Heart right ventricle (tissue), 16 donors: ENCODE data around the gene GEN1. TPM values are rescaled to one million over a fixed set of nuclear protein-coding genes. Genes with fewer than 3 reads are reported as not detected.

Experiments
- ATAC-seq, 8 donors: fragments of 200-7000 bp; cut with Tn5 transposase; one replicate each; pipeline ENCODE4 v1.9.1; 2020; ENCODE audit warnings: mild to moderate bottlenecking in 8 of 8, moderate library complexity in 8 of 8, moderate number of reproducible peaks in 1 of 8
- DNase-seq, 2 donors: peaks; one replicate each; pipeline ENCODE4 v3.0.0-alpha.2; 2020
- H3K27ac ChIP-seq, 10 donors: fragments of 200-600 bp; sonication (generic) in 2 of 10; one replicate each; pipeline versions ENCODE4 v1.5.0 to v1.8.0; 2020 to 2022; ENCODE audit warnings: mild to moderate bottlenecking in 3 of 10
- H3K27me3 ChIP-seq, 7 donors: fragments of 200-600 bp; one replicate each; pipeline ENCODE4 v1.8.0; 2021 to 2022; ENCODE audit warnings: mild to moderate bottlenecking in 2 of 7
- H3K36me3 ChIP-seq, 9 donors: fragments of 200-600 bp; sonication (generic) in 1 of 9; one replicate each; pipeline versions ENCODE4 v1.5.0 to v1.8.0; 2020 to 2022; ENCODE audit warnings: mild to moderate bottlenecking in 2 of 9
- H3K4me1 ChIP-seq, 9 donors: fragments of 200-600 bp; sonication (generic) in 1 of 9; one replicate each; pipeline versions ENCODE4 v1.5.0 to v1.8.0; 2020 to 2022; ENCODE audit warnings: mild to moderate bottlenecking in 4 of 9
- H3K4me3 ChIP-seq, 10 donors: fragments of 200-600 bp; sonication (generic) in 2 of 10; one replicate each; pipeline versions ENCODE4 v1.5.0 to v1.8.0; 2020 to 2022; ENCODE audit warnings: mild to moderate bottlenecking in 7 of 10, moderate library complexity in 2 of 10
- H3K9me3 ChIP-seq, 11 donors: fragments of 200-600 bp in 10 of 11; sonication (generic) in 2 of 11; one replicate each; pipeline versions ENCODE4 v1.5.0 to v1.8.0; 2013 to 2022; ENCODE audit warnings: mild to moderate bottlenecking in 2 of 11, control low read depth in 1 of 11, moderate library complexity in 1 of 11
- WGBS, 2 donors: extraction: QIAGEN DNeasy Blood & Tissue Kit; methylation state at CpG; one replicate each; pipeline ENCODE4 v1.1.7; 2013; ENCODE audit warnings: inconsistent platforms in 1 of 2; 5-methylcytosine and 5-hydroxymethylcytosine counted together
- intact Hi-C, 10 donors: fragments of 100-400 bp; cut with DNase I; formaldehyde crosslinking; loops; one replicate each; pipeline versions ENCODE4 v1.11.1 to v1.14.2; 2022
- polyA plus RNA-seq, 2 donors: library from polyadenylated mRNA; stranded (reverse); fragments of 200-250 nt; gene quantifications; one replicate each; pipeline ENCODE4 v1.2.3, GENCODE V29; 2013
- total RNA-seq, 10 donors: library from RNA; stranded (reverse); fragmentation: NEBNext Ultra II Directional in 3 of 10; extraction: Animal tissue kit (Norgen Biotek cat#: 25700) in 3 of 10; gene quantifications; one replicate each; pipeline versions ENCODE4 v1.2.1 to v1.2.4, GENCODE V29; 2021 to 2023
- TF ChIP-seq, protein P1 (sequence below), 9 donors: fragments of 200-600 bp; sonication (generic) in 2 of 9; IDR thresholded peaks; one replicate each; pipeline versions ENCODE4 v1.5.0 to v1.8.0; 2021 to 2022; ENCODE audit warnings: antibody characterized with exemption in 9 of 9, mild to moderate bottlenecking in 5 of 9, moderate library complexity in 1 of 9
- donor health status: Arrhythmogenic right ventricular cardiomyopathy.
- donor health status: ischemic (EF 13 %, LVEDD 7.1; RV severe dilation, severe dysfunction).
- donor health status: healthy with polysubstance abuse.
- donor health status: DM: no; HTN: yes; CAD: no.
- donor health status: DM: no; HTN: no; CAD: no.
- donor health status: ischemic (EF 25% LVEDD 6.9; RV normal size, moderate dysfunction).
- donor health status: ischemic (EF 25% LVEDD 5.7; RV mildly dilated, moderate dysfunction).
- donor health status: healthy.
- donor health status: DM: yes; HTN: yes; CAD: no.
- donor health status: Ischemic cardiomyopathy.
- donor health status: ischemic (EF 35%, LVEDD 5.7; RV mildly dilated, moderate dysfunction).
- donor health status: nonischemic (EF 11% LVEDD 7.7; RV severe dilation, severe dysfunction).
- donor health status: DM: yes; HTN: yes; CAD: no.
- donor health status: PGD.
- donor health status: ischemic (EF 29% LVEDD 5.4; RV normal size, mild dysfunction).
- donor health status: nonischemic (EF 23%, LVEDD 6.1; RV moderate dilation, normal function).

Gene GEN1
- total and polyA plus RNA-seq, 12 donors = 0.71 to 5.4 (median 3.8) TPM

DNA sequence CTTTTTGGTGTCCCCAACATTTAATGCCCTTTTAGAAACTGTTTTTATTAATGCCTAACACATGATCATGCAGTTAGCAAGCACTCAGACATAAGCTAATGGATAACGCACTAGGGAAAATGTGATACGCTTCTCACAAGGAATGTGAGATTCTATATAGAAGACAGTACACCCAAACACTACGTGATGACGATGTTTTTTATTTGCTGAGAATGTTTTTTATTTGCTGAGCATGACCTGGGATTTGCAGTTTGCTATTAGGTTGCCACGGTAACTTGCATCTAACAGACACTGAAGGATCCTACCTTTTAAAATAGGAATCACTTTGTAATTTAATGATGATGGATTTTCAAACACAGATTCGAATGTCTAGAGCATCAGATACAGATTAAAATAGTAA lies 5.2 kb upstream of the GEN1 start:
- Histone ChIP-seq H3K36me3 (peaks cover 0 to 18% (median 6%) of the 10 kb centered on the region in 9 donors), H3K4me3 (no peak overlapping the region), H3K27ac (no peak overlapping the region), H3K4me1 (peaks cover 0 to 26% (median 14%) of the 10 kb centered on the region in 9 donors), H3K9me3 (no peaks in the 10 kb centered on the region), H3K27me3 (no peaks in the 10 kb centered on the region)
- TF ChIP-seq, protein P1, sequence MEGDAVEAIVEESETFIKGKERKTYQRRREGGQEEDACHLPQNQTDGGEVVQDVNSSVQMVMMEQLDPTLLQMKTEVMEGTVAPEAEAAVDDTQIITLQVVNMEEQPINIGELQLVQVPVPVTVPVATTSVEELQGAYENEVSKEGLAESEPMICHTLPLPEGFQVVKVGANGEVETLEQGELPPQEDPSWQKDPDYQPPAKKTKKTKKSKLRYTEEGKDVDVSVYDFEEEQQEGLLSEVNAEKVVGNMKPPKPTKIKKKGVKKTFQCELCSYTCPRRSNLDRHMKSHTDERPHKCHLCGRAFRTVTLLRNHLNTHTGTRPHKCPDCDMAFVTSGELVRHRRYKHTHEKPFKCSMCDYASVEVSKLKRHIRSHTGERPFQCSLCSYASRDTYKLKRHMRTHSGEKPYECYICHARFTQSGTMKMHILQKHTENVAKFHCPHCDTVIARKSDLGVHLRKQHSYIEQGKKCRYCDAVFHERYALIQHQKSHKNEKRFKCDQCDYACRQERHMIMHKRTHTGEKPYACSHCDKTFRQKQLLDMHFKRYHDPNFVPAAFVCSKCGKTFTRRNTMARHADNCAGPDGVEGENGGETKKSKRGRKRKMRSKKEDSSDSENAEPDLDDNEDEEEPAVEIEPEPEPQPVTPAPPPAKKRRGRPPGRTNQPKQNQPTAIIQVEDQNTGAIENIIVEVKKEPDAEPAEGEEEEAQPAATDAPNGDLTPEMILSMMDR (IDR thresholded peaks at IDR 0.05) = no peak
- ATAC-seq = no peak
- DNase-seq = no peak
- 89 to 94% methylated on average over 6 of the region's 6 CpGs for WGBS, 2 donors
- intact Hi-C loops = no loop called here

DNA sequence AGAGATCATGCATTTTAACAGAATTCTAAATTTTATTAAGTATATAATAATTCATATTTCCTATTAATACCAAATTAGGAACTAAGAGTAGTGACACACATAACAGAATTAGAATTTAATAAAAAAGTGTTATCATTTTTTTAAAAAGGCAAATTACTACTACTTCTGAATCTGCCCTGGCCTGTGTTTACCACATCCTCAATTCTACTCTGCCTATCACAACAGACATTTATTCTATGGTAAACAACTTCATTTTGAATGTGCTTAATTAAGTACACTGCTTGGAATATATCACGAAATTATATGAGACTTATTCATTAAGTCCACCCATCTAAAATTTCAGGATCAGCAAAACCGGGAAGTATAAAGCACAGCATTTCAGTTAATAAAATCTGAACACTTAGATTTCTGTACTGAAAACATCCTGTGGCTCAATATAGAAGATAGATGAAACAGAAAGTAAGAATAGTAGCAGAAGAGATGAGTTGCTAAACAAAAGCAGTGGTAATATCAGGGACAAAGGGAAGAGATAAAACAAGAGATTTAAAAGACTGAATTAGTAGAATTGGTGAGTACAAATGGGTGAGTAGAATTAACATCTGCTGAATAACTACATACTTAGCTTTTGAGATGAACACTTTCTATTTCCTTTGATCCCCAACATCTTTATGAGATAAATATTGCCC lies 4.0 kb upstream of the GEN1 start:
- H3K9me3 ChIP-seq = no peaks in the 10 kb centered on the region
- no peaks in the 10 kb centered on the region for H3K27me3 ChIP-seq
- intact Hi-C loops = loop anchor here in 5 of 10 donors (5.0 to 10.0 kb wide), 3 partner anchors 72 to 82 kb away; no protein-coding TSS in a partner anchor
- H3K4me1 ChIP-seq = peaks cover 0 to 33% (median 22%) of the 10 kb centered on the region in 9 donors
- H3K4me3 ChIP-seq = no peak overlapping the region
- WGBS, 2 donors = 87% methylated on average over 2 of the region's 2 CpGs
- ATAC-seq (no peak), DNase-seq (no peak)
- H3K27ac ChIP-seq = no peak overlapping the region
- TF ChIP-seq, protein P1 (IDR thresholded peaks at IDR 0.05) = no peak
- peaks cover 0 to 6% (median 0%) of the 10 kb centered on the region in 9 donors for H3K36me3 ChIP-seq

DNA sequence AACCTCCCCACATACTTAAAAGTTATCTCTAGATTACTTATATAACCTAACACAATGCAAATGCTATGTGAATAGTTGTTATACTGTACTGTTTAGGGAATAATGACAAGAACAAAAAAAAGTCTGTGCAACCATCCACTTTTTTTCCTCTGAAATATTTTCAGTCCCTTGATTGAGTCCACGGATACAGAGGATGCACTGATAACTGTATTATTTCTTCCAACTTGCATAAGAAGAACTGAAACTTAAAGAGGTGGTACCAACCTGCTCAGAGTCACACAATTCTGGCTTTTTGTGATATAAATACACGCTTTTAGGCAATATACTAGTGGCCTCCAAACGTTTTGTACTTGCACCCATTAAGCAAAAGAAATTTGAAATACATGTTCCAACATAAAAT lies 1.7 kb upstream of the GEN1 start:
- no peak for DNase-seq
- Histone ChIP-seq H3K4me1 (peaks cover 0 to 44% (median 28%) of the 10 kb centered on the region in 9 donors), H3K9me3 (no peaks in the 10 kb centered on the region), H3K36me3 (no peaks in the 10 kb centered on the region), H3K4me3 (peak overlapping the region in 7 of 10 donors; percentile 81 to 96 (median 90)), H3K27me3 (no peaks in the 10 kb centered on the region), H3K27ac (no peak overlapping the region)
- intact Hi-C loops = loop anchor here in 5 of 10 donors (5.0 to 10.0 kb wide), 3 partner anchors 70 to 80 kb away; no protein-coding TSS in a partner anchor
- ATAC-seq = no peak
- TF ChIP-seq, protein P1 (IDR thresholded peaks at IDR 0.05) = no peak
- WGBS, 2 donors = 44% methylated on average over 3 of the region's 3 CpGs

DNA sequence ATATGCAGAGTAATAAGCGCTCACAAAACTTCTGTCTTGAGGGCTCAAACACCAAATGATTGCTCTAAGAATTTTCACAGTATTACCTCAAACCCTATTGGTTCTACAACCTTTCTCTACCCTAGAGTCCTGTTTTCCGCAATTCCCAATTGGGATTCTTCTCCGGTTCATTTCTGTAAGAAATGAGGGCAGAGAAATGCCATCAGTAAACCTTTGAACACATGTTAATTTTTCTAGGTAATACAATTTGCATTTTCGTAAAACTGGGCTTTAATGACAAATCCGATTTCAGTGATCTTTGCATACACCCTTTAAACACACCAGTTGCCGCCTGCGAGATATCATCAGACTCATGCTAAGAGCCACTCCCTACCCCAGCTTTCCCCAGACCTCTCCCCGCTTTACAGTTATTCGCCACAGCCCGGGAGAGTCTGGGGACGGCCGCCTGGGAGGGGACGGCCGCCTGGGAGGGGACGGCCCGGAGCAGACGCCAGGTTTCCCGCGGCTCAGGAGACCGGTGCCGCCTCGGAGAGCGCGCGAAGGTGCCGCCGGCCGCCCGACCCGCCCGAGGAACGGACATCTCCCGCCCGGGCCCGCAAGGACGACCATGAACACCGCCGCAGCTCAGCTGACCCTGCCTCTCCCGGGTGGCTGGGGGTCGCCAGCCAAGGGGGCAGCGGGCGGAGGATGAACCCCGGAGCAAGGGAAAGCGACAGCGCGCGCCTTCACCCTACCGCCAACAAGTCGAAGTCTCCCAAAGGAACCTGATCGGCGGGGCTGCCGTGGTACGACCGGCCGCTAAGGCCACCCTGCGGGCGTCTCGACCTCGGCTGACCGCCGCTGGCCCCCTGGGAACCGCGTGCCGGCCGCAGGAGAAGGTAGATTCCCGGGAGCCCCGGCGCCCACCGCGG lies 791 bp upstream of the GEN1 start:
- ATAC-seq = peak; percentile 53 to 89 (median 74)
- peaks cover 0 to 48% (median 33%) of the 10 kb centered on the region in 9 donors for H3K4me1 ChIP-seq
- 1% methylated on average over 62 to 70 of the region's 70 CpGs for WGBS, 2 donors

More for the DNA sequence above, 791 bp upstream of the GEN1 start:
- Histone ChIP-seq H3K27me3 (no peaks in the 10 kb centered on the region), H3K36me3 (peaks cover 0 to 4% (median 0%) of the 10 kb centered on the region in 9 donors), H3K9me3 (no peaks in the 10 kb centered on the region), H3K4me3 (peak overlapping the region; percentile 81 to 98 (median 92)), H3K27ac (peak overlapping the region; percentile 93 to 99 (median 98))
- TF ChIP-seq, protein P1 (IDR thresholded peaks at IDR 0.05) = no peak
- DNase-seq = peak in 1 of 2 donors; percentile 40
- intact Hi-C loops = loop anchor here in 5 of 10 donors (5.0 to 10.0 kb wide), 3 partner anchors 69 to 79 kb away; no protein-coding TSS in a partner anchor
